Dendritic cell treated with granulocyte-macrophage colony-stimulating factor and Interleukin-4, amounts not matched to agents 40 ng/mL and 50 ng/mL, for 4 days (primary cell): ENCODE measurements around the gene TMTC1.
"Not testable (repeated sequence)": the region's sequence is repeated elsewhere in the genome, so short reads cannot be mapped to it uniquely, and the experiment has no call there.

Experiments used
- H3K27ac Mint-ChIP-seq: one replicate; pipeline ENCODE4 v1.8.0; 2022; ENCODE audit warnings: mild to moderate bottlenecking, mixed read lengths
- H3K27me3 Mint-ChIP-seq: one replicate; pipeline ENCODE4 v1.8.0; 2022; ENCODE audit warnings: mild to moderate bottlenecking, mixed read lengths
- H3K36me3 Mint-ChIP-seq: one replicate; pipeline ENCODE4 v1.8.0; 2022; ENCODE audit warnings: low read depth, mixed read lengths
- H3K4me1 Mint-ChIP-seq: one replicate; pipeline ENCODE4 v1.8.0; 2022; ENCODE audit warnings: low read depth, mixed read lengths
- H3K4me3 Mint-ChIP-seq: one replicate; pipeline ENCODE4 v1.8.0; 2022; ENCODE audit warnings: mild to moderate bottlenecking, moderate library complexity, mixed read lengths
- H3K9me3 Mint-ChIP-seq: one replicate; pipeline ENCODE4 v1.8.0; 2022; ENCODE audit warnings: mixed read lengths
- intact Hi-C: fragments of 100-400 bp; cut with micrococcal nuclease; formaldehyde crosslinking; loops from one replicate; pipeline ENCODE4 v1.15.0; 2022

Gene TMTC1

GRCh38 chr12:29556363-29556762 lies 227.4 kb downstream of the TMTC1 start:
- Mint-ChIP-seq H3K9me3 (no peaks in the 10 kb centered on the region), H3K27me3 (no peaks in the 10 kb centered on the region), H3K4me3 (no peak overlapping the region), H3K4me1 (peaks cover 6% of the 10 kb centered on the region), H3K27ac (no peak overlapping the region), H3K36me3 (peaks cover 21% of the 10 kb centered on the region)
- intact Hi-C loops, result no loop called here

GRCh38 chr12:29555451-29555850 lies 228.3 kb downstream of the TMTC1 start:
- intact Hi-C loops, H3K4me3 Mint-ChIP-seq, H3K27me3 Mint-ChIP-seq, H3K4me1 Mint-ChIP-seq, H3K9me3 Mint-ChIP-seq, H3K27ac Mint-ChIP-seq: not testable (repeated sequence)
- H3K36me3 Mint-ChIP-seq, result peaks cover 21% of the 10 kb centered on the region

- Mint-ChIP-seq H3K4me3 (no peak overlapping the region), H3K36me3 (peaks cover 21% of the 10 kb centered on the region)
- intact Hi-C loops, result loop anchor here (1.0 kb wide), 2 partner anchors 336 to 1254 kb away; no protein-coding TSS in a partner anchor
Measured at GRCh38 chr12:29552994-29553748, 230.6 kb downstream of the TMTC1 start.

DNA sequence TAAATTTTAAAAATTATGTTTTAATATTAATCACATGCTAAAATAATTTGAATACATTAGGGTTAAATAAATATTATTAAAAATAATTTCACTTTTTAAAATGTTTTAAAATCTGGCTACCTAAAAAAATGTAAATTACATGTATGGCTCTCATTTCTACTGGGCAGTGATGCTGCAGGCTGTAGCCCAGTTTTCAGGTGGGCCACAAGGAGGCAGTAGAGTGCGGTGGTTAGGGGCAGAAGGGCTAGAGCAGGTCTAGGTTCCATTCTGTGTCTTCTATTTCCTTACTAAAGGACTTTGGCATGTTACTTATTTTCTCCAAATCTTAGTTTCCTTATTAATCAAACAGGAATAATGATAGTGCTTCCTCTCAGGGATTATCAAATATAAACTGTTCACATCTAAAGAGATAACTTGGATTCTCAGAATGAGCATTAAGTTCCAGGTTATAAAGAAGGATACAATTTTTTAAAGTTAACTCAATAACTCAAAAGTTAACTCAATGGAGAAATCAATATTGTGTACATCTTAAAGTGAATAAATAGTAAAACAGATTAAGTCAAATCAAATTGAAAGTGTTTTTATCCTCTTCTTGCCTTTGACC lies 231.3 kb downstream of the TMTC1 start:
- H3K27me3 Mint-ChIP-seq, result no peaks in the 10 kb centered on the region
- no peaks in the 10 kb centered on the region for H3K4me1 Mint-ChIP-seq
- H3K27ac Mint-ChIP-seq, result no peak overlapping the region
- H3K4me3 Mint-ChIP-seq, result no peak overlapping the region
- H3K9me3 Mint-ChIP-seq, result no peaks in the 10 kb centered on the region
- intact Hi-C loops, result loop anchor here (1.0 kb wide), 2 partner anchors 337 to 1255 kb away; no protein-coding TSS in a partner anchor
- peaks cover 21% of the 10 kb centered on the region for H3K36me3 Mint-ChIP-seq

More at GRCh38 chr12:29552994-29553748, 230.6 kb downstream of the TMTC1 start:
- Mint-ChIP-seq H3K27me3 (no peaks in the 10 kb centered on the region), H3K27ac (no peak overlapping the region), H3K4me1 (no peaks in the 10 kb centered on the region), H3K9me3 (no peaks in the 10 kb centered on the region)

GRCh38 chr12:29551812-29552211 lies 231.9 kb downstream of the TMTC1 start:
- H3K4me3 Mint-ChIP-seq, result no peak overlapping the region
- H3K9me3 Mint-ChIP-seq, result no peaks in the 10 kb centered on the region
- H3K27me3 Mint-ChIP-seq, result no peaks in the 10 kb centered on the region
- H3K36me3 Mint-ChIP-seq, result peaks cover 17% of the 10 kb centered on the region
- intact Hi-C loops, result loop anchor here (1.0 kb wide), 2 partner anchors 337 to 1255 kb away; no protein-coding TSS in a partner anchor
- no peaks in the 10 kb centered on the region for H3K4me1 Mint-ChIP-seq
- H3K27ac Mint-ChIP-seq, result no peak overlapping the region

- intact Hi-C loops, result no loop called here
- no peak overlapping the region for H3K27ac Mint-ChIP-seq
- no peaks in the 10 kb centered on the region for H3K9me3 Mint-ChIP-seq
- H3K4me1 Mint-ChIP-seq, result peaks cover 6% of the 10 kb centered on the region
- H3K27me3 Mint-ChIP-seq, result no peaks in the 10 kb centered on the region
- H3K4me3 Mint-ChIP-seq, result no peak overlapping the region
- H3K36me3 Mint-ChIP-seq, result no peaks in the 10 kb centered on the region
Measured at GRCh38 chr12:29547864-29548263, 235.9 kb downstream of the TMTC1 start.

- peaks cover 6% of the 10 kb centered on the region for H3K4me1 Mint-ChIP-seq
- no peak overlapping the region for H3K27ac Mint-ChIP-seq
- intact Hi-C loops, result no loop called here
- H3K4me3 Mint-ChIP-seq, result no peak overlapping the region
- H3K36me3 Mint-ChIP-seq, result no peaks in the 10 kb centered on the region
- H3K9me3 Mint-ChIP-seq, result no peaks in the 10 kb centered on the region
- H3K27me3 Mint-ChIP-seq, result no peaks in the 10 kb centered on the region
Measured at GRCh38 chr12:29547151-29547632, 236.6 kb downstream of the TMTC1 start.

DNA sequence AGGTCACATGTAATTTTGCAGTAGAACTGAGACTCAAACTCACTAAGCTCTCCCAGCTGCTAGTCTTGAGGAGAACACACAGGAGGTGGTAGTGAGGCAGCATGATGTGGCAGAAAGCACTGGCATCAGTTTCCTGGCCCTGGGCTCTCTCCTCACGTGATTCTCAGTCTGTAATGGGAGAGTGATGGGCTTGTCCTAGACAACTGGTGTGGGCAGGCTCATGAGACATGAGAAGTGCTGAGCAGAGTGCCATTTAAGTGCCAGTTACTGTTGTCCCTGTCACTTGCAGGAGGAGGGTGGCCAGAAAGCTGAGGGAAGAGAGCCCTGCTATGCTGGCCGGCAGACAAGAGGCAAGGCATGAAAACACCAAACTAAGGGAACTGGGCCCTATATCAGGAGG lies 237.7 kb downstream of the TMTC1 start:
- intact Hi-C loops, result no loop called here
- Mint-ChIP-seq H3K27me3 (no peaks in the 10 kb centered on the region), H3K36me3 (no peaks in the 10 kb centered on the region), H3K9me3 (no peaks in the 10 kb centered on the region), H3K27ac (peak overlapping the region; percentile 23), H3K4me1 (peaks cover 6% of the 10 kb centered on the region), H3K4me3 (no peak overlapping the region)

DNA sequence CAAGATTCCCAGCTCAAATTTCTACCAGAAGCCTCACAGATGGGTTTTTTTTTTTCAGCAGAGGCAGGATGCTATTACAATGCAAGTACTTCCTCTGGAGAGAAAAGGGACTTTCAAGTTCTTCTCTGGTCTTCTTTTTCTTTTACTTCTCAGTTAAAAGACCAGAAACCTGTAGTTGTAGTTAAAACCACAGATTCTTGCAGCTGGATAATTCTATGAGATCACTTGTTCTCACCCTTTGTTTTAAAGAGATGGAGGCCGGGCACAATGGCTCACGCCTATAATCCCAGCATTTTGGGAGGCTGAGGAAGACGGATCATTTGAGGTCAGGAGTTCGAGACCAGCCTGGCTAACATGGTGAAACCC lies 238.7 kb downstream of the TMTC1 start:
- no peak overlapping the region for H3K27ac Mint-ChIP-seq
- no peaks in the 10 kb centered on the region for H3K9me3 Mint-ChIP-seq

GRCh38 chr12:29544428-29545101 lies 239.2 kb downstream of the TMTC1 start:
- Mint-ChIP-seq H3K4me3 (no peak overlapping the region), H3K9me3 (no peaks in the 10 kb centered on the region), H3K27ac (no peak overlapping the region), H3K4me1 (peaks cover 6% of the 10 kb centered on the region), H3K27me3 (peaks cover 2% of the 10 kb centered on the region), H3K36me3 (no peaks in the 10 kb centered on the region)
- intact Hi-C loops, result no loop called here

More for the DNA sequence above, 238.7 kb downstream of the TMTC1 start:
- Mint-ChIP-seq H3K27me3 (peaks cover 2% of the 10 kb centered on the region), H3K4me1 (peaks cover 6% of the 10 kb centered on the region), H3K4me3 (no peak overlapping the region), H3K36me3 (no peaks in the 10 kb centered on the region)
- intact Hi-C loops, result no loop called here

DNA sequence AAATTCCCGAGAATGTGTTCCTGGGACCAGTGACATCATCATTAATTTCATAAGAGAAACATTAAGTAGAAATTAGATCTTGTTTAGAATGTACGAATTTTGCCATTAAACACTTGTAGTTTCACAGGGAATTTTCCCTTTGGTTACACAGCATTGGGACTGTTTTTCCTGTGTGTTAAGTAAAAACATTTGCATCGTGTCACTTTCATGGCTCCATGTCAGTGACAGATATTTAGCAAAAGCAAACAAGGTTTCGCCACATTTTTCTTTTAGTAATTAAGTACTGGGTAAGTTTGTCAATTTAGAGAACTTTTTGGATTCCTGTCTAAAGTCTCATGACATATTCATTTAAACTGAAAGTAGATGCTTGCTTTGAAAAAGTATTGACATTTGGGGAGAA lies 240.7 kb downstream of the TMTC1 start:
- H3K4me3 Mint-ChIP-seq, result no peak overlapping the region
- peaks cover 2% of the 10 kb centered on the region for H3K27me3 Mint-ChIP-seq
- intact Hi-C loops, result no loop called here
- H3K4me1 Mint-ChIP-seq, result peaks cover 6% of the 10 kb centered on the region
- H3K9me3 Mint-ChIP-seq, result no peaks in the 10 kb centered on the region
- no peak overlapping the region for H3K27ac Mint-ChIP-seq
- no peaks in the 10 kb centered on the region for H3K36me3 Mint-ChIP-seq

GRCh38 chr12:29537298-29537697 lies 246.4 kb downstream of the TMTC1 start:
- H3K27ac Mint-ChIP-seq, result no peak overlapping the region
- H3K27me3 Mint-ChIP-seq, result peaks cover 4% of the 10 kb centered on the region

GRCh38 chr12:29534935-29535334 lies 248.8 kb downstream of the TMTC1 start:
- H3K27ac Mint-ChIP-seq, result no peak overlapping the region
- no peak overlapping the region for H3K4me3 Mint-ChIP-seq
- peaks cover 6% of the 10 kb centered on the region for H3K36me3 Mint-ChIP-seq
- H3K9me3 Mint-ChIP-seq, result no peaks in the 10 kb centered on the region
- peaks cover 2% of the 10 kb centered on the region for H3K27me3 Mint-ChIP-seq
- H3K4me1 Mint-ChIP-seq, result no peaks in the 10 kb centered on the region
- intact Hi-C loops, result no loop called here

More at GRCh38 chr12:29537298-29537697, 246.4 kb downstream of the TMTC1 start:
- intact Hi-C loops, result no loop called here
- H3K4me3 Mint-ChIP-seq, result no peak overlapping the region
- no peaks in the 10 kb centered on the region for H3K4me1 Mint-ChIP-seq
- H3K9me3 Mint-ChIP-seq, result no peaks in the 10 kb centered on the region
- peaks cover 6% of the 10 kb centered on the region for H3K36me3 Mint-ChIP-seq
